Measurements from ENCODE around the gene RELA. TPM values are rescaled to one million over a fixed set of nuclear protein-coding genes. Genes with fewer than 3 reads are reported as not detected.

RELA gene
- total and polyA plus RNA-seq, 2 experiments from 2014 or later = 18.5 to 22.8 TPM

- TF ChIP-seq, protein P1, sequence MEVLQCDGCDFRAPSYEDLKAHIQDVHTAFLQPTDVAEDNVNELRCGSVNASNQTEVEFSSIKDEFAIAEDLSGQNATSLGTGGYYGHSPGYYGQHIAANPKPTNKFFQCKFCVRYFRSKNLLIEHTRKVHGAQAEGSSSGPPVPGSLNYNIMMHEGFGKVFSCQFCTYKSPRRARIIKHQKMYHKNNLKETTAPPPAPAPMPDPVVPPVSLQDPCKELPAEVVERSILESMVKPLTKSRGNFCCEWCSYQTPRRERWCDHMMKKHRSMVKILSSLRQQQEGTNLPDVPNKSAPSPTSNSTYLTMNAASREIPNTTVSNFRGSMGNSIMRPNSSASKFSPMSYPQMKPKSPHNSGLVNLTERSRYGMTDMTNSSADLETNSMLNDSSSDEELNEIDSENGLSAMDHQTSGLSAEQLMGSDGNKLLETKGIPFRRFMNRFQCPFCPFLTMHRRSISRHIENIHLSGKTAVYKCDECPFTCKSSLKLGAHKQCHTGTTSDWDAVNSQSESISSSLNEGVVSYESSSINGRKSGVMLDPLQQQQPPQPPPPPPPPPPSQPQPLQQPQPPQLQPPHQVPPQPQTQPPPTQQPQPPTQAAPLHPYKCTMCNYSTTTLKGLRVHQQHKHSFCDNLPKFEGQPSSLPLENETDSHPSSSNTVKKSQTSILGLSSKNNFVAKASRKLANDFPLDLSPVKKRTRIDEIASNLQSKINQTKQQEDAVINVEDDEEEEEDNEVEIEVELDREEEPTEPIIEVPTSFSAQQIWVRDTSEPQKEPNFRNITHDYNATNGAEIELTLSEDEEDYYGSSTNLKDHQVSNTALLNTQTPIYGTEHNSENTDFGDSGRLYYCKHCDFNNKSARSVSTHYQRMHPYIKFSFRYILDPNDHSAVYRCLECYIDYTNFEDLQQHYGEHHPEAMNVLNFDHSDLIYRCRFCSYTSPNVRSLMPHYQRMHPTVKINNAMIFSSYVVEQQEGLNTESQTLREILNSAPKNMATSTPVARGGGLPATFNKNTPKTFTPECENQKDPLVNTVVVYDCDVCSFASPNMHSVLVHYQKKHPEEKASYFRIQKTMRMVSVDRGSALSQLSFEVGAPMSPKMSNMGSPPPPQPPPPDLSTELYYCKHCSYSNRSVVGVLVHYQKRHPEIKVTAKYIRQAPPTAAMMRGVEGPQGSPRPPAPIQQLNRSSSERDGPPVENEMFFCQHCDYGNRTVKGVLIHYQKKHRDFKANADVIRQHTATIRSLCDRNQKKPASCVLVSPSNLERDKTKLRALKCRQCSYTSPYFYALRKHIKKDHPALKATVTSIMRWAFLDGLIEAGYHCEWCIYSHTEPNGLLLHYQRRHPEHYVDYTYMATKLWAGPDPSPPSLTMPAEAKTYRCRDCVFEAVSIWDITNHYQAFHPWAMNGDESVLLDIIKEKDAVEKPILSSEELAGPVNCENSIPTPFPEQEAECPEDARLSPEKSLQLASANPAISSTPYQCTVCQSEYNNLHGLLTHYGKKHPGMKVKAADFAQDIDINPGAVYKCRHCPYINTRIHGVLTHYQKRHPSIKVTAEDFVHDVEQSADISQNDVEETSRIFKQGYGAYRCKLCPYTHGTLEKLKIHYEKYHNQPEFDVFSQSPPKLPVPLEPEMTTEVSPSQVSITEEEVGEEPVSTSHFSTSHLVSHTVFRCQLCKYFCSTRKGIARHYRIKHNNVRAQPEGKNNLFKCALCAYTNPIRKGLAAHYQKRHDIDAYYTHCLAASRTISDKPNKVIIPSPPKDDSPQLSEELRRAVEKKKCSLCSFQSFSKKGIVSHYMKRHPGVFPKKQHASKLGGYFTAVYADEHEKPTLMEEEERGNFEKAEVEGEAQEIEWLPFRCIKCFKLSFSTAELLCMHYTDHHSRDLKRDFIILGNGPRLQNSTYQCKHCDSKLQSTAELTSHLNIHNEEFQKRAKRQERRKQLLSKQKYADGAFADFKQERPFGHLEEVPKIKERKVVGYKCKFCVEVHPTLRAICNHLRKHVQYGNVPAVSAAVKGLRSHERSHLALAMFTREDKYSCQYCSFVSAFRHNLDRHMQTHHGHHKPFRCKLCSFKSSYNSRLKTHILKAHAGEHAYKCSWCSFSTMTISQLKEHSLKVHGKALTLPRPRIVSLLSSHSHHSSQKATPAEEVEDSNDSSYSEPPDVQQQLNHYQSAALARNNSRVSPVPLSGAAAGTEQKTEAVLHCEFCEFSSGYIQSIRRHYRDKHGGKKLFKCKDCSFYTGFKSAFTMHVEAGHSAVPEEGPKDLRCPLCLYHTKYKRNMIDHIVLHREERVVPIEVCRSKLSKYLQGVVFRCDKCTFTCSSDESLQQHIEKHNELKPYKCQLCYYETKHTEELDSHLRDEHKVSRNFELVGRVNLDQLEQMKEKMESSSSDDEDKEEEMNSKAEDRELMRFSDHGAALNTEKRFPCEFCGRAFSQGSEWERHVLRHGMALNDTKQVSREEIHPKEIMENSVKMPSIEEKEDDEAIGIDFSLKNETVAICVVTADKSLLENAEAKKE (CRISPR knock-in tag; IDR thresholded peaks at IDR 0.05) = no peak
- TF ChIP-seq CTCF (conservative IDR thresholded peaks at IDR 0.05; ENCODE audit: low read depth in 2 of 2) = no peak
- no peak for TF ChIP-seq EZH2 (IDR thresholded peaks at IDR 0.05; ENCODE audit: low read depth, unreplicated experiment)
These were observed 37.7 kb upstream of the RELA start (continued) for GRCh38 chr11:65700399-65700798.

DNA sequence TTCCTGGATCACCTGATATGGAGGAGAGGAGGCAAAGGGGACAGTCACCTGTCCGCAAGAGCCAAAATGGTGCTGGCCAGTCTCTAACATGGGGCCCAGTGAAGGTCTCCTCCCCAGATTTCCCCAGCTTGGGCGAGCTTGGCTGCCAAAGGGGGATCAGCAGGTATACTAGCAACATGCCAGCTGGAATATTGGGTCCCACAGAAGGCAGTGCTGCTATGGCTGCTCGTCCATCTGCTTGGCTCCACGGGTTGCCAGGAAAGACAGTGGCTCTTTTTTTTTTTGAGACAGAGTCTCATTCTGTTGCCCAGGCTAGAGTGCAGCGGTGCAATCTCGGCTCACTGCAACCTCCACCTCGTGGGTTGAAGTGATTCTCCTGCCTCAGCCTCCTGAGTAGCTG lies 36.6 kb upstream of the RELA start:
- no peaks in the 10 kb centered on the region for H3F3A ChIP-seq (replicated peaks; ENCODE audit: low read depth)
- no peaks in the 10 kb centered on the region for H3K27me3 ChIP-seq (ENCODE audit: insufficient read depth)
- DNase-seq (ENCODE audit: low spot score) (no peak), ATAC-seq (no peak)
- Mint-ChIP-seq H3K4me3 (no peak overlapping the region), H3K9me3 (peaks cover 12% of the 10 kb centered on the region), H3K4me1 (no peaks in the 10 kb centered on the region), H3K27ac (no peak overlapping the region), H3K27me3 (ENCODE audit: insufficient read depth, low read depth, poor library complexity) (peaks cover 6% of the 10 kb centered on the region), H3K36me3 (ENCODE audit: low read depth) (no peaks in the 10 kb centered on the region)
- no peak overlapping the region for H2AFZ ChIP-seq
- no peaks in the 10 kb centered on the region for H3K79me2 ChIP-seq (replicated peaks; ENCODE audit: insufficient read depth)
- no peak overlapping the region for H3K4me2 ChIP-seq
- H3K4me3 ChIP-seq = no peak overlapping the region
- H3K36me3 ChIP-seq (ENCODE audit: insufficient read depth) = no peaks in the 10 kb centered on the region
- TF ChIP-seq POLR2AphosphoS5 (IDR thresholded peaks at IDR 0.05; ENCODE audit: low read depth) = no peak
- no peaks in the 10 kb centered on the region; the same call in 1 of the 2 replicates for H3K9me2 ChIP-seq (ENCODE audit: insufficient read depth)
- no peaks in the 10 kb centered on the region for H4K20me1 ChIP-seq (replicated peaks; ENCODE audit: insufficient read depth)
- no peak overlapping the region for H3K27ac ChIP-seq (ENCODE audit: low read depth)
- H3K4me1 ChIP-seq (ENCODE audit: insufficient read depth) = no peaks in the 10 kb centered on the region
